Endodermal cell (in vitro differentiated cells): ENCODE data around the gene KRTAP20-2. TPM values are rescaled to one million over a fixed set of nuclear protein-coding genes. Genes with fewer than 3 reads are reported as not detected.

Experiments
- DNase-seq: peaks from one replicate; pipeline ENCODE4 v3.0.0-alpha.2; 2017
- H3K27ac ChIP-seq: 2 replicates; pipeline ENCODE4 v1.5.1; 2013; ENCODE audit warnings: mild to moderate bottlenecking, low read depth, low read length, moderate library complexity
- H3K27me3 ChIP-seq: 2 replicates; pipeline ENCODE4 v1.6.1; 2013; ENCODE audit warnings: mild to moderate bottlenecking, low read length, moderate library complexity; ENCODE audit not compliant: insufficient read depth, control insufficient read depth, poor library complexity, severe bottlenecking
- H3K36me3 ChIP-seq: 2 replicates; pipeline ENCODE4 v1.7.0; 2013; ENCODE audit warnings: mild to moderate bottlenecking, low read length, moderate library complexity; ENCODE audit not compliant: control insufficient read depth, insufficient read depth
- H3K4me1 ChIP-seq: one replicate; pipeline ENCODE4 v1.7.0; 2013; ENCODE audit warnings: low read length; ENCODE audit not compliant: control insufficient read depth, insufficient read depth
- H3K4me3 ChIP-seq: 2 replicates; pipeline ENCODE4 v1.5.1; 2013; ENCODE audit warnings: mild to moderate bottlenecking, low read length, moderate library complexity
- H3K9ac ChIP-seq: 2 replicates; pipeline ENCODE4 v1.6.1; 2013; ENCODE audit warnings: mild to moderate bottlenecking, low read length, moderate library complexity; ENCODE audit not compliant: poor library complexity, severe bottlenecking; ENCODE audit errors: extremely low read depth
- H3K9me3 ChIP-seq: 2 replicates; pipeline ENCODE4 v1.6.1; 2013; ENCODE audit warnings: mild to moderate bottlenecking, low read length, moderate library complexity; ENCODE audit not compliant: control insufficient read depth
- H3K27ac Mint-ChIP-seq: 2 replicates; pipeline ENCODE4 v1.8.0; 2020; ENCODE audit warnings: mixed read lengths
- H3K27me3 Mint-ChIP-seq: 2 replicates; pipeline ENCODE4 v1.8.0; 2021; ENCODE audit warnings: mild to moderate bottlenecking, mixed read lengths; ENCODE audit not compliant: insufficient read depth
- H3K36me3 Mint-ChIP-seq: 2 replicates; pipeline ENCODE4 v1.8.0; 2020; ENCODE audit warnings: low read depth, mixed read lengths
- H3K4me1 Mint-ChIP-seq: 2 replicates; pipeline ENCODE4 v1.8.0; 2020; ENCODE audit warnings: mixed read lengths
- H3K4me3 Mint-ChIP-seq: 2 replicates; pipeline ENCODE4 v1.8.0; 2020; ENCODE audit warnings: mild to moderate bottlenecking, moderate library complexity, mixed read lengths
- H3K9me3 Mint-ChIP-seq: 2 replicates; pipeline ENCODE4 v1.8.0; 2020; ENCODE audit warnings: mild to moderate bottlenecking, mixed read lengths
- CTCF ChIP-seq: fragments of 200-600 bp; sonication (generic); conservative IDR thresholded peaks from 2 replicates; pipeline ENCODE4 v1.5.0; 2021; ENCODE audit warnings: antibody characterized with exemption, mild to moderate bottlenecking
- WGBS, 2 experiments: methylation state at CpG; one replicate each; pipeline versions ENCODE4 v1.1.5 to v1.1.7; 2013; ENCODE audit warnings: missing lambda C conversion rate in 2 of 2, mixed read lengths in 1 of 2; ENCODE audit not compliant: insufficient coverage in 1 of 2, insufficient read length in 1 of 2; 5-methylcytosine and 5-hydroxymethylcytosine counted together
- long read RNA-seq, 4 experiments: library from polyadenylated mRNA in 2 of 4; library from RNA in 1 of 4; library from capped mRNA in 1 of 4; stranded (forward) in 3 of 4; unstranded in 1 of 4; transcript quantifications; one replicate each; pipeline ENCODE4 v2.0.0, GENCODE V29; 2020 to 2021; ENCODE audit warnings: inconsistent platforms in 1 of 4
- polyA plus RNA-seq, 2 experiments: library from polyadenylated mRNA; stranded (reverse); fragments of 50-300 nt; gene quantifications; one replicate each; pipeline ENCODE4 v1.2.3, GENCODE V29; 2013
- total RNA-seq, 2 donors: library from RNA; stranded (reverse); fragmentation: NEBNext Ultra II Directional in 1 of 2; extraction: Animal tissue kit (Norgen Biotek cat#: 25700) in 1 of 2; gene quantifications; 2 replicates in 1 of 2; 3 replicates in 1 of 2; pipeline ENCODE4 v1.2.1, GENCODE V29; 2021

Gene KRTAP20-2
- not detected for total RNA-seq
- polyA plus RNA-seq (2013, experiment 1 of 2): not detected
- polyA plus RNA-seq (2013, experiment 2 of 2): not detected
- long read RNA-seq, experiment 1: 0 reads
- long read RNA-seq, experiment 2: 0 reads
- long read RNA-seq, experiment 3: 0 reads
- long read RNA-seq, experiment 4: 0 reads

GRCh38 chr21:30634906-30635305 is at the start of gene KRTAP20-2:
TSS of gene KRTAP20-2 (plus strand) at chr21:30635206. CDS start at chr21:30635264, 58 bp downstream.
- H3K4me3 Mint-ChIP-seq: no peak within 1 kb of the TSS
- WGBS, 2 experiments: 88 to 100% methylated on average over 1 of the region's 1 CpG
- no peak for TF ChIP-seq CTCF
- peaks cover 30% of the 10 kb centered on the region for H3K9me3 Mint-ChIP-seq
- no peak within 1 kb of the TSS for H3K27ac Mint-ChIP-seq
- Histone ChIP-seq H3K36me3 (no peaks in the 10 kb centered on the region), H3K9me3 (no peaks in the 10 kb centered on the region), H3K9ac (no peak within 1 kb of the TSS), H3K27me3 (no peaks in the 10 kb centered on the region), H3K4me3 (no peak within 1 kb of the TSS), H3K4me1 (no peaks in the 10 kb centered on the region), H3K27ac (no peak within 1 kb of the TSS)
- H3K36me3 Mint-ChIP-seq: no peaks in the 10 kb centered on the region
- no peaks in the 10 kb centered on the region for H3K27me3 Mint-ChIP-seq
- no peak for DNase-seq
- H3K4me1 Mint-ChIP-seq: no peaks in the 10 kb centered on the region

GRCh38 chr21:30590297-30590696 is 44.7 kb upstream of the KRTAP20-2 start, which contains the start of gene KRTAP22-2:
TSS of gene KRTAP22-2 (minus strand) at chr21:30590397.
- H3K4me3 Mint-ChIP-seq: no peak within 1 kb of the TSS
- no peaks in the 10 kb centered on the region for H3K36me3 Mint-ChIP-seq
- Histone ChIP-seq H3K9ac (no peak within 1 kb of the TSS), H3K4me1 (no peaks in the 10 kb centered on the region), H3K9me3 (no peaks in the 10 kb centered on the region), H3K36me3 (no peaks in the 10 kb centered on the region), H3K4me3 (no peak within 1 kb of the TSS), H3K27me3 (no peaks in the 10 kb centered on the region), H3K27ac (no peak within 1 kb of the TSS)
- peaks cover 25% of the 10 kb centered on the region for H3K9me3 Mint-ChIP-seq
- H3K27ac Mint-ChIP-seq: no peak within 1 kb of the TSS
- no peaks in the 10 kb centered on the region for H3K4me1 Mint-ChIP-seq
- H3K27me3 Mint-ChIP-seq: no peaks in the 10 kb centered on the region
- no peak for TF ChIP-seq CTCF
- no peak for DNase-seq

GRCh38 chr21:30592140-30592539 is 42.9 kb upstream of the KRTAP20-2 start, which contains the start of gene KRTAP6-3:
TSS of gene KRTAP6-3 (plus strand) at chr21:30592440. CDS start at chr21:30592446, 6 bp downstream.
- no peaks in the 10 kb centered on the region for H3K9me3 ChIP-seq
- no peak within 1 kb of the TSS for H3K27ac ChIP-seq
- Mint-ChIP-seq H3K36me3 (no peaks in the 10 kb centered on the region), H3K9me3 (peaks cover 25% of the 10 kb centered on the region), H3K4me1 (no peaks in the 10 kb centered on the region), H3K4me3 (no peak within 1 kb of the TSS), H3K27me3 (no peaks in the 10 kb centered on the region), H3K27ac (no peak within 1 kb of the TSS)
- no peak within 1 kb of the TSS for H3K4me3 ChIP-seq
- no peaks in the 10 kb centered on the region for H3K4me1 ChIP-seq
- no peak within 1 kb of the TSS for H3K9ac ChIP-seq
- TF ChIP-seq CTCF: no peak
- no peak for DNase-seq
- no peaks in the 10 kb centered on the region for H3K27me3 ChIP-seq
- WGBS, 2 experiments: 90 to 91% methylated on average over 3 to 4 of the region's 4 CpGs
- H3K36me3 ChIP-seq: no peaks in the 10 kb centered on the region
